Left ventricle myocardium inferior (tissue), 1 donor: ENCODE results near the gene SOHLH1. TPM values are rescaled to one million over a fixed set of nuclear protein-coding genes. Genes with fewer than 3 reads are reported as not detected.

Experiments used
- DNase-seq: peaks from one replicate; pipeline ENCODE4 v3.0.0-alpha.2; 2020
- H3K27ac ChIP-seq: fragments of 200-600 bp; replicated peaks from 2 replicates; pipeline ENCODE4 v1.8.0; 2021
- H3K27me3 ChIP-seq: fragments of 200-600 bp; 2 replicates; pipeline ENCODE4 v1.8.0; 2021; ENCODE audit warnings: low read depth
- H3K36me3 ChIP-seq: fragments of 200-600 bp; 2 replicates; pipeline ENCODE4 v1.8.0; 2021
- H3K4me1 ChIP-seq: fragments of 200-600 bp; 2 replicates; pipeline ENCODE4 v1.8.0; 2021
- H3K4me3 ChIP-seq: fragments of 200-600 bp; 2 replicates; pipeline ENCODE4 v1.8.0; 2021; ENCODE audit warnings: mild to moderate bottlenecking, moderate library complexity
- H3K9me3 ChIP-seq: fragments of 200-600 bp; replicated peaks from 2 replicates; pipeline ENCODE4 v1.8.0; 2021
- CTCF ChIP-seq: fragments of 200-600 bp; IDR thresholded peaks from 2 replicates; pipeline ENCODE4 v1.8.0; 2021; ENCODE audit warnings: antibody characterized with exemption, mild to moderate bottlenecking, borderline replicate concordance
- intact Hi-C: fragments of 100-400 bp; cut with micrococcal nuclease; formaldehyde crosslinking; loops from one replicate; pipeline ENCODE4 v1.11.0; 2022
- total RNA-seq: library from RNA; stranded (reverse); fragmentation: NEBNext Ultra II Directional; extraction: Animal tissue kit (Norgen Biotek cat#: 25700); gene quantifications from one replicate; pipeline ENCODE4 v1.2.1, GENCODE V29; 2021
- donor health status: DM: no; HTN: yes; CAD: no; lungs with severe emphysema.

SOHLH1 gene
- total RNA-seq, 1 donor from 2014 or later: not detected

GRCh38 chr9:135745189-135745588 is 45.9 kb upstream of the SOHLH1 start:
- Histone ChIP-seq H3K9me3 (no peaks in the 10 kb centered on the region), H3K27ac (no peak overlapping the region), H3K4me1 (peaks cover 16% of the 10 kb centered on the region), H3K4me3 (no peak overlapping the region), H3K36me3 (no peaks in the 10 kb centered on the region), H3K27me3 (peaks cover 43% of the 10 kb centered on the region)
- intact Hi-C loops: no loop called here
- no peak for DNase-seq
- TF ChIP-seq CTCF: no peak

- H3K4me3 ChIP-seq: peak overlapping the region; percentile 21
- peak overlapping the region; percentile 70 for H3K27ac ChIP-seq
Observed at GRCh38 chr9:135744333-135745070, 45.2 kb upstream of the SOHLH1 start.

GRCh38 chr9:135743546-135744332 is 44.5 kb upstream of the SOHLH1 start:
- Histone ChIP-seq H3K9me3 (no peaks in the 10 kb centered on the region), H3K27me3 (peaks cover 45% of the 10 kb centered on the region), H3K4me3 (peak overlapping the region; percentile 21), H3K27ac (peak overlapping the region; percentile 70), H3K36me3 (no peaks in the 10 kb centered on the region), H3K4me1 (peaks cover 16% of the 10 kb centered on the region)
- DNase-seq: peak; percentile 49
- TF ChIP-seq CTCF: no peak
- intact Hi-C loops: no loop called here

More at GRCh38 chr9:135744333-135745070, 45.2 kb upstream of the SOHLH1 start:
- peaks cover 16% of the 10 kb centered on the region for H3K4me1 ChIP-seq
- intact Hi-C loops: no loop called here
- no peaks in the 10 kb centered on the region for H3K36me3 ChIP-seq
- no peaks in the 10 kb centered on the region for H3K9me3 ChIP-seq
- no peak for DNase-seq
- H3K27me3 ChIP-seq: peaks cover 45% of the 10 kb centered on the region
- TF ChIP-seq CTCF: no peak

- intact Hi-C loops: no loop called here
- Histone ChIP-seq H3K27ac (peak overlapping the region; percentile 70), H3K9me3 (no peaks in the 10 kb centered on the region), H3K4me1 (peaks cover 16% of the 10 kb centered on the region), H3K27me3 (peaks cover 45% of the 10 kb centered on the region), H3K4me3 (no peak overlapping the region), H3K36me3 (no peaks in the 10 kb centered on the region)
- no peak for TF ChIP-seq CTCF
- DNase-seq: no peak
Observed at GRCh38 chr9:135743021-135743420, 43.7 kb upstream of the SOHLH1 start.

GRCh38 chr9:135741276-135742219 is 42.3 kb upstream of the SOHLH1 start:
- Histone ChIP-seq H3K9me3 (no peaks in the 10 kb centered on the region), H3K36me3 (no peaks in the 10 kb centered on the region), H3K27ac (no peak overlapping the region), H3K4me3 (no peak overlapping the region), H3K27me3 (peaks cover 46% of the 10 kb centered on the region), H3K4me1 (peaks cover 16% of the 10 kb centered on the region)
- intact Hi-C loops: no loop called here
- DNase-seq: no peak
- no peak for TF ChIP-seq CTCF
